T-helper 2 cell treated with Interferon-gamma antibody and Interleukin-4, amounts not matched to agents 100 ng/mL and 5 ng/mL, for 36 hours (primary cell): ENCODE data around the gene CDC40. TPM values are rescaled to one million over a fixed set of nuclear protein-coding genes. Genes with fewer than 3 reads are reported as not detected.
"Not testable (repeated sequence)": the region's sequence is repeated elsewhere in the genome, so short reads cannot be mapped to it uniquely, and the experiment has no call there.

ENCODE experiments used
- intact Hi-C: fragments of 100-400 bp; cut with micrococcal nuclease; formaldehyde crosslinking; loops from one replicate; pipeline ENCODE4 v1.15.1; 2023
- total RNA-seq: library from RNA; stranded (reverse); gene quantifications from 2 replicates; pipeline ENCODE4 v1.2.3, GENCODE V29; 2022

CDC40 gene
- total RNA-seq, 1 donor from 2014 or later: 25.6 TPM

DNA sequence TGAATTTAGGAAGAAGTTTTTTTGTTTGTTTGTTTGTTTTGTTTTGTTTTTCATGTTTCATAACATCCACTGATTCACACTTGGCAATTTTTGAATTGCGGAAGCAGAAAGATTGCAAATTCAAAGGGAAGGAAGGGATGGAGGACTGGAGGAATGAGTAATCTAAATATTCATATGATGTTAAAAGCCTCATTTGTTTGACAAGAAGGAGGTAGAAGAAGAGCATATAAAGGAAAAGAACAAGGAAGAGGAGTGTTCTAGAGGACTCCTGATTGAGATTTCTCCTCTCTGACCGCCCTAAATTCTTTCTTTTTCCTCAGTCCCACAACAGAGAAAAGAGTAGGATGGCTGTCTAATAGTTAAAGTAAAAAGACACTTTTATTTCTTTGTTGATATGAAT lies 89.4 kb downstream of the CDC40 start:
- intact Hi-C loops: no loop called here

- intact Hi-C loops: no loop called here
These were observed 89.9 kb downstream of the CDC40 start for GRCh38 chr6:110270165-110270564.

GRCh38 chr6:110271732-110272022 lies 91.5 kb downstream of the CDC40 start:
- intact Hi-C loops: no loop called here

- intact Hi-C loops: not testable (repeated sequence)
These were observed 92.6 kb downstream of the CDC40 start for GRCh38 chr6:110272781-110273180.

DNA sequence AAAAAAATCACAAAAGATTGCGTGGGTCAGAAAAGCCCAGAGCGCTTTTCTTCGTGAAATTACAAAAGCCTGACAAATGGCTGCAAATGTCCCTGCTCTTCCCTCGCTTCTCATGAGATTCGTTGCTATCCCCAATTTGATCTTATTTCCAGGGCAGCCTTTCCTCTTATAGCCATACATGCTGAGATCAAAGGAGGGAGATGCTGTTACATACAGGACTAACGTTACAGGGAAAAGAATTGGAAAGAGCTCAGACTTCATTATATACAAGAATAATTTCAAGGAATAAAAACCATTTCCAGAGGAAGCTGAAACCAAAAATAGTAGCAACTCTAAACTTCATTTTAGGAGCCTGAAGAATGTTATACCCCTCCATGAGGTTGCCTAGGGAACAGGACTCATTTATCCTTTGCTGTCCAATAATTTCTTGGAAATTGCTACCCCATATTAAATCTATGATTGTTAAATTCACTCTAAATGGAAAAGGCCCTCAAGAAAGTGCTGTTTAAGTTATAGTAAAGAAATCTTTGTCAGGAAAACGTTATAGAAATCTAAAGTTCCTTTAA lies 97.0 kb downstream of the CDC40 start:
- intact Hi-C loops: no loop called here

Other genes starting within 250 kb of the CDC40 start
- not detected in 2 replicates for gene GPR6, start 202.1 kb upstream of the CDC40 start, total RNA-seq
- gene WASF1, start 757 bp upstream of the CDC40 start, total RNA-seq: 0.20 and 1.5 TPM in 2 replicates
- not detected in 2 replicates for gene METTL24, start 177.9 kb downstream of the CDC40 start, total RNA-seq
- gene DDO, start 235.1 kb downstream of the CDC40 start, total RNA-seq: not detected in 2 replicates